ENCODE measurements around the gene RPS6KB2.

DNA sequence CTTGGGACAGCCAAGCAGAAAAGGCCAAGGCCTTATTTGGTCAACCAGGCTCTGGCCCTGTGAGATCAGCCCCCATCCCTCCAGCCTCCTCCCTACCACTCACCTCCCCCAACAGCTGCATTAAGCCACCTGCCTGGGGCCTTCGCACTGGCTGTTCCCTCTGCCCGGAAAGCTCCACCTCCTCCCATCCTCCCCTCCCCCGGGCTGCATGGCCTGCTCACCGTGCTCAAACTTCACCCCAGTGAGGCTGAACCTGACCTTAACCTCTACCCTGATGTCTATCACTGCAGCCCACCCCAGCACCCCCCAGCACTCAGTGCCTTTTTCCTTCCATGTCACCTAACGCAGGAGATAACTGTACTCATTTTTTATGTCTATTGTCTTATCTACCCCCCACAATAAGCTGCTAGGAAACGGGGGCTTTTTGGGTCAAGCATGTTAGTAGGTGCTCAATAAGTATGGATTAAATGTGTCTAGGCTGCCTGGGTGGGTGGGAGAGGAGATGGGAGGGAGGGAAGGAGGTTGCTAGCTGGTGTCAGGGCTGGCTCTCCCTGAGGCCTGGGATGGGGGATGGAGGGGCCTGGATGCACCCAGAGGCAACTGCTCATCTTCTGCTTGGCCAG, 8.3 kb downstream of the RPS6KB2 start:
- TF ChIP-seq, protein P1, sequence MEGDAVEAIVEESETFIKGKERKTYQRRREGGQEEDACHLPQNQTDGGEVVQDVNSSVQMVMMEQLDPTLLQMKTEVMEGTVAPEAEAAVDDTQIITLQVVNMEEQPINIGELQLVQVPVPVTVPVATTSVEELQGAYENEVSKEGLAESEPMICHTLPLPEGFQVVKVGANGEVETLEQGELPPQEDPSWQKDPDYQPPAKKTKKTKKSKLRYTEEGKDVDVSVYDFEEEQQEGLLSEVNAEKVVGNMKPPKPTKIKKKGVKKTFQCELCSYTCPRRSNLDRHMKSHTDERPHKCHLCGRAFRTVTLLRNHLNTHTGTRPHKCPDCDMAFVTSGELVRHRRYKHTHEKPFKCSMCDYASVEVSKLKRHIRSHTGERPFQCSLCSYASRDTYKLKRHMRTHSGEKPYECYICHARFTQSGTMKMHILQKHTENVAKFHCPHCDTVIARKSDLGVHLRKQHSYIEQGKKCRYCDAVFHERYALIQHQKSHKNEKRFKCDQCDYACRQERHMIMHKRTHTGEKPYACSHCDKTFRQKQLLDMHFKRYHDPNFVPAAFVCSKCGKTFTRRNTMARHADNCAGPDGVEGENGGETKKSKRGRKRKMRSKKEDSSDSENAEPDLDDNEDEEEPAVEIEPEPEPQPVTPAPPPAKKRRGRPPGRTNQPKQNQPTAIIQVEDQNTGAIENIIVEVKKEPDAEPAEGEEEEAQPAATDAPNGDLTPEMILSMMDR (IDR thresholded peaks at IDR 0.05), result no peak
- no peak for TF ChIP-seq POLR2A (IDR thresholded peaks at IDR 0.05)
- no peak for TF ChIP-seq POLR2AphosphoS5 (IDR thresholded peaks at IDR 0.05)

Measured in prostate gland (tissue), 2 donors.